ENCODE measurements around the gene TMEM272. TPM values are rescaled to one million over a fixed set of nuclear protein-coding genes. Genes with fewer than 3 reads are reported as not detected.

The TMEM272 gene
- total RNA-seq, 1 experiment from 2014 or later = not detected

DNA sequence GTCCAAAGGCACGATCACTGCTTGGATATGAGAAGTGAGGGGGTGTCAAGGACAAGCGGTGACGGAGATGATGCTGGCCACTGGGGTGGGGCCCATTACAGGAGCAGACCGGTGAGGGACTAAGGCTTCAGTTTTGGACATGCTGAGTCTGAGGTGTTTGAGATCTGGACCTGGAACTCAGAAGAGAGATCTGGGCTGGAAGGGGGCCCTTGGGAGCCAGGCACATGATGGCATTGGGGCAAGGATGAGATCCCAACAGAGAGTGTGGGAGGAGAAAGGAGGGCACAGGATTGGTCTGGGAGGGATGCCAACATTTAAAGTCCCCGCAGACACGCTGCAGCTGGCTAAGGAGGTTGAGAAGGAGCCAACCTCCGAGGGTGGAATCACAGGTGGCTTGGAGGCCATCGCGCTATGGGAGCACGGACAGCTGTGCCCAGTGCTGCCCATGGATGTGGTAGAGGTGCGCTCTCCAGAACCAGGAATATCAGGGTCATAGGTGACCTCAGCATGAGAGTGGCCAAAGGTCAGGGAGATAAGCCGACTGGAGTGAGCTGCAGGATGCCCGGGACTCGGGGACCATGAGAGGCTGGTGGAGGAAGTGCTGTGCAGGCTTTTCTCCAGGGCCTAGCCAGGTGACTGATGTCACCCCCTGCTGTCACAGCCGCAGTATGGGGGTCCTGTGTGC, 62.8 kb downstream of the TMEM272 start:
- DNase-seq (ENCODE audit: low read depth) = no peak

DNA sequence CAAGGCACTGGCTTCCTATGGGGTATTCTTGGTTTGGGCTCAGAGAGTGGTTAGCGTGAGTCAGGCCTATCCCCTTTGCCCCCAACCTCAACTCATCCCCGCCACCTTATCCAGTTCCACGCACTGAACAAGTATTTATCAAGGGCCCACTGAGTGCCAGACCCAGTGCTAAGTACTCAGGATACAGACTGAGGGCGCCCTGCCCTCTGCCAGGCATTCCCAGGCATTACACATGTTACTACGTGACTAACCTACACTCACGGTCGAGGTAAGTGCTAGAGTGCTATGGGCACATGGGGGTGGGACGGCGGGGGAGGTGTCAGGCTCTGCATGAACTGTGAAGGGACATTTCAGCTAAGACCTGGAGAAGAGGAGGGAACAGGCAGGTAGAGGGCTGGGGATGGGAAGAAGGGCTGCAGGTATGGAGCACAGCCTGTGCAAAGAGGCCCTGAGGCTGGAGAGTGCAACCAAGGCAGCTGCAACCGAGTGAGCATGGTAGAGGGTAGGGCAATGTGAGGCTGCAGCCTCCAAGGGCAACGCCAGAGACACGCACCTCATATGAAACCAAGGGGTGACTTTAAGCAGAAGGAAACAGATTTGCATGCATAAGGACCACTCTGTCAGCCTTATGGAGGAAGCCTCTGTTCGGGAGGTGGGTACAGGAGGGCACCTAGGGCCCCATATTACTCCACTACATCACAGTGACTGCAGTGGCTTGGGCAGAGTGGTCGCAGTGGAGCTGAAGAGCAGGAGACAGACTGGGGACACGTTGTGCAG, 63.5 kb downstream of the TMEM272 start:
- DNase-seq (ENCODE audit: low read depth) = no peak

DNA sequence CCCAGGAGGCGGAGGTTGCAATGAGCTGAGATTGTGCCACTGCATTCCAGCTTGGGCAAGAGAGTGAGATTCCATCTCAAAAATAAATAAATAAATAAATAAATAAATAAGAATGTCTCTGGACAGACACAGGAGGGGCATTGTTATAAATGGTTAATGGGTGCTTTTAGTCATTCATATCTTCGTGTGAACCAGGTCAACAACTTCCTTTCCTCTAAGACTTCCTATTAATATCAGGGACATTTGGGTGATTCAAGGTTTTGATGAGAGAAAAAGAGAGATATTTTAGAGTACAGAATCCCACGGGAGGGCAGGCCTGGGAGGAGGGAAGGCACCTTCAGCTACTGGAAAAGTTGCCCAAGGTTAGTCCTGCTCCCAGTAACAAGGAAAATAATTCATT, 64.9 kb downstream of the TMEM272 start:
- no peak for DNase-seq (ENCODE audit: low read depth)

DNA sequence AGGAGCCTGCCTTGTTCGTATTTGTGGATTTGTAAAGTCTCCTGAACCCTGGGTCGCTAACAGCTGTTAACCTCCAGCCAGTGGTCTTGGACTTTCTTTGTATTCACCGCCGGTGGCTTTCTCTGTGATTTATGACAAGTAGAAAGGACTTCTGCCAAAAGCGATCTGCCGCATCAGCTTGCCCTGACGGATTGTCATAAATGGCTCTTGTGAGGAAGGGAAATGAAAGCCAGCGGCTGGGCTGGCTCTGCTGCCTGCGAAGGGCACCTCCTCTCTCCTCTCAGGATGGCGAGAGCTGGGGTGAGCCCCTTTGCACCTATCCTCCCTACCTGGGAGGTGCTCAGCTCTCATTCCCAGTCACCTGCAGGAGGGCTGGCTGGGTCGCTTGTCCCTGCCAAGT, 66.6 kb downstream of the TMEM272 start:
- no peak for DNase-seq (ENCODE audit: low read depth)

DNA sequence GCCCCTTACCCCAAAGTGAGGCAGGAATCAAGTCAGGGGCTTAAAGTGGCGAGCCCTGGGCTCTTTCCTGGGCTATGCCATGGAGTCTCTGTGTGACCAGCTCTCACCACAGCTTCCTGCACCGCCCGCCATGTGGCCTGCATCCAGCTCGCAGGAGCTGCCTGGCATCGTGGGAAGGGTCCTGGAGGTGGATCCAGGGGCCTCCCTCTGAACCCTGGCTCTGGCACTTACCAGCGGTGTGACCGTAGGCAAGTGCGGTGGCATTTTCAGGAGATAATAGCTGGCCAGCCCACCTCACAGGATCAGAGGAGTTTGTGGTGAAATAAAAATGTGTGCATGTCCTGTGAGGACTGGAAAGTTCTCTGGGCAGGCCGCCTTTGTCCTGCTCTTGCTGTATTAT, 67.1 kb downstream of the TMEM272 start:
- DNase-seq (ENCODE audit: low read depth) = no peak

DNA sequence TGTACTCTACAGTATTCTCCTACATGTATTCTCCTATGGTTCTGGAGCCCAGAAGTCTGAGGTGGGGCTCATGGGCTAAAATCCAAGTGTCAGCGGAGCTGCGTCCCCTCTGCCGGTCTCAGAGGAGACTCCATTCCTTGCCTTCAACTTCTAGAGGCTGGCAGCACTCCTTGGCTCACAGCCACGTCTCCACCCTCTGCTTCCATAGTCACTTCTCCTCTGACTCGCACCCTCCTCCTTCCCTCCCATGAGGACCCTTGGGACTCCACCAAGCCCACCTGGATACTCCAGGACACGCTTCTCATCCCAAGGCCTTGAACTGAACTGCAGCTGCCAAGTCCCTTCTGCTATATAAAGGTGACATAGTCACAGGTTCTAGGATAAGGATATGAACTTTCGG, 68.8 kb downstream of the TMEM272 start:
- no peak for DNase-seq (ENCODE audit: low read depth)

DNA sequence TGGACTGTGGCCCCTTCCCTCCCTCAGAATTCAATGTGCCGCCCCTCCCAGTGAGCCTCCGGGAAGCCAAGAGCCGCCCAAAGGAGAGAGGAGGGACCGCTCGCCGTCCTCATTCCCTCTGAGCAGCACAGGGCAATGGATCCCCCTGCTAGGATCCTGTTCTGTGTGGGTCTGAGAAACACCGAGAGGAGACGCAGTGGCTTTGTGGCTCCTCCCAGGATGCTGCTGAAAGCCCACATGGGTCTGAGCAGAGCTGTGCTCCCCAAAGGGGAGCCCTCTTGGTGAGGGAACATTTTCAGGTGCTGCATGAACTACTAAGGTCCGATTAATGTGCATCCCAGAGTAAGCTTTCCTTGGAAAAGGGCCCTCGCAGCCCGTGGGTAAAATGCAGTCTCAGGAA, 71.5 kb downstream of the TMEM272 start:
- no peak for DNase-seq (ENCODE audit: low read depth)

DNA sequence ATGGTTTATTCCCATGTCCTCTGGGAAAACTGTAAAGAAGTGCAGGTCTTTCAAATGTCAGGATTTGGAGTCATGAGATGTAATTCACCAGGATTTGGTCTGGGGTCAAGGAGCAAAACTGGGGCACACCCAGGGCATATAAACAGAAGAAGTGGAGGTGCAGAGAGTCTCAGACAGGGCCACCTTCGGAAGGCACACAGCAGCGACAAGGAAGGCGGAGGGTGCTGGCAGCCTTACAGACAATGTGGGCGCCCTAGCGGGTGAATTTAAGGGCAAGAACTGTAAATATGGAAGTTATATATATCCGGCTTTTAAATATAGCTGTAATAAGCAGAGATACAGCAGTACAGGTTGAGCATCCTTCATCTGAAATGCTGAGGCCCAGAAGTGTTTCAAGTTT, 72.2 kb downstream of the TMEM272 start:
- DNase-seq (ENCODE audit: low read depth) = no peak

DNA sequence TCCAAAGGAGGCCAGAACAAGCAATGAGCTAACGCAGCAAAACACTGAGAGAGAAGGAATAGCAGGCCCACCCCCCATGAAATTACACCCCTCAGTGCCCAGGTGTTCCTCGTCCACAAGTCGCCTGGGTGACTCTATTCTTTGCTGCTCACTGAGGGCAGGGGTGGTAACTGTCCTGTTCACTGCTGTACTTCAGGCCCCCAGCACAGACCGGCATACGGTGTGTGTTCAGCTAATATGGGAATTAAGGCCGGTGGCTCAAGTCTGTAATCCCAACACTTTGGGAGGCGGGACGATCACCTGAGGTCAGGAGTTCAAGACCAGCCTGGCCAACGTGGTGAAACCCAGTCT, 72.9 kb downstream of the TMEM272 start:
- DNase-seq (ENCODE audit: low read depth) = no peak

DNA sequence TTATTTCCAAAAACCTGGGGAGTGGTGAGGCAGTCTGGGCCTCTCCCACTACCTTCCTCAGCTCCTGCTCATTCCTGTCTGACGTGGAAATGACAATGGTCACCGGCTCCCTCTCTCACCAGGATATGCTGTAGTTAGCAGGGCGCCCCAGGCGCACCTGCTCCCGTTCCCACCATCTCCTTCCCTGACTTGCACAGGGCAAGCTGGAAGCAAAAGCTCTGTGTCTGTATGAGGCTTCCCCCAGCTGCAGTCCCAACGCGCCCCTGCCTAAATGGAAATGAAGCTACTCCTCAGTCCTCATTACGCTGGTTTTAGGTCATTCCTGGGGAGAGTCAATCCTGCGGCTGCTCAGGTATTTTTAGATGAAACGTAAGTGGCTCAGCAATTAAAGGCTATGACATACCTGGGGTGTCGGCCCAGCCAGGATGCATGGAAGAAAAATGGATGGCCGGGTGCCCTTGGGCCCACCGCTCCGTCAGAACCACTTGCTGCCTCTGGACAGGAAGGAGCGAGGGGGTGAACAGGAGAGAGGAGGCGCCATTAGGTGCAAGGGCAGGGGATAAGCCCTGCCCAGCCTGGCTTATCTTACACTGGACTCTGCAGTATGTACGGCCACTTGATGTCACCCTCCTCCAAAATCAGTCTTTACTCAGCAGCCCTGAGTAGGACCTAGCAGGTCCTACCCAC, 73.4 kb downstream of the TMEM272 start:
- DNase-seq (ENCODE audit: low read depth) = no peak

DNA sequence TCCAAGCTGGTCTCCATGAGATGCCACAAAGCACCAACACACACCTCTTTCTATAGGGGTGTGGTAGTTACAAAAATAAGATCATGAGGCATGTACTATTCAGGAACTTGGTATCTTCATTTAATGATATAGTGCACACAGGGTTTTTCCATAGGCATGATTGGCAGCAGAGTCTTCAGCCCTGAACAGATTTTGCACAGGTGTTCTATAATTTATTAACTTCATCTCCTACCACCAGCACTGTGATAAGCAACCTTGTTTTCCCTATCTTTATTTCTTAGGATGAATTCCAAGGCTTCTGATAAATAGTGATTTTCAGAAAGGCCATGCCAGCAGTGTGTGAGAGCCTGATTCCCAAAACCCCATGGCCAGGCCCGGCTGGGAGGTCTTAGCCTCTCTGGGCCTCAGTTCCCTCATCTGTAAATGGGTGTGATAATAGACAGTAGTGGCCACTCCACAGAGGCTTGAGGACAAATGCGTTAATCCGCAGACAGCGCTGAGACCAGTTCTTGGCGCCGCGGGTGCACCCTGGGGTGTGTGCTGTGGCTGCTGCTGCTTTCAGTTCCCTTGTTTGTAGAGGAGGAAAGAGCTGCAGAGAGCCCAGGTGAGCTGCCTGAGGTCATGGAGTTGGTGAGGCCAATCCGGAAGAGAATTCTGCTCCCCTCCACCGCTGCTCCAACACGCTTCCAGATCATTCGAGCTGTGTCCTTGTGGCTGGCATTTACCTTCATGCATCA, 74.1 kb downstream of the TMEM272 start:
- no peak for DNase-seq (ENCODE audit: low read depth)

DNA sequence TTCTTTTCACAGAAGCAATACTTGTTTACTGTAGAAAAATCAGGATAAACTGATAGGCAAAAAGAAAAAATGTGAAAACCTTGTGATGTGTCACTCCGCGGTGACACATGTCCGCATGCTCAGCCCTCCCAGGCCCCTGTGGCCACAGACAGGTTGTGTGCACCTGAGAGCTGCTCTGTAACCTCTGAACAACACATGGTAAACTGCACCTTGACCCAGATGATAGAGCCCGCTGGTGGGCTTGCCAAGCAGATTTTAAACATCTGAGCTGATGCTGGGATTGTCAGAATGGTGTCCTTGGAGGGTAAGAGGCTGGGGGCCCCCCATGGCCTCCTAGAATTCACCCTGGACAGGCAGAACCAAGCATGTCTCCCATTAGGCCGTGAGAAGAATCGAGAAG, 74.8 kb downstream of the TMEM272 start:
- no peak for DNase-seq (ENCODE audit: low read depth)

DNA sequence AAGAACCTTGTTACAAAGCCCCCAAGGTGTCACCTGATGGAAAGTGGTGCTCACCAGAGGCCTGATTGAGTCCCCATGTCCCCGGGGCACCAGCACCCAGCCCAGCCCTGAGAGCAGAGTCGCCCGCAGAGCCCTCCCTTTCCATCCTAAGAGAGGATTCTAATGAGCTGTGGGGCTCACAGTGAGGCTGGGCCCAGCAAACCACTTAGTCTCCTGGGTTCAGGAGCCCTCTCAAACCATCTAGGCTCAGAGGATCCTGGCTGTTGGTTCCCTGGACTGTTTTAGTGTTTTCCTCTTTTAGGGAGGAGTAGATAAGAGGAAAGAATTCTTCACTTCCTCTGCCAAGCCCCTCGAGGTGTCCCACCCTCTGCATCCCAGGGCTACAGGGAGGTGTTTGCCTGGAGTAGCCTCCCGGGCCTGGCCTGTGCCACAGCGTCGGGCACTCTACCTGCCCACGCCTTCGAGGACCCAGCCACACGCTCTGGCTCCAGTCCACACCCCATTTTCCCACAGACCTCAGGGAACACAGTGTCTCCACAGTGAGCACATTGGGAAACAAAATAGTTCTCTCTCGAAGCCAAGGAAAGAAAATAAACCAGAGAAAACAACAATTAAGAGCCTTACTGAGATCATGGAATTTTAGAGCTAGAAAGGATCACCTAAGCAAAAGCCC, 75.4 kb downstream of the TMEM272 start:
- peak; percentile 43 for DNase-seq (ENCODE audit: low read depth)

DNA sequence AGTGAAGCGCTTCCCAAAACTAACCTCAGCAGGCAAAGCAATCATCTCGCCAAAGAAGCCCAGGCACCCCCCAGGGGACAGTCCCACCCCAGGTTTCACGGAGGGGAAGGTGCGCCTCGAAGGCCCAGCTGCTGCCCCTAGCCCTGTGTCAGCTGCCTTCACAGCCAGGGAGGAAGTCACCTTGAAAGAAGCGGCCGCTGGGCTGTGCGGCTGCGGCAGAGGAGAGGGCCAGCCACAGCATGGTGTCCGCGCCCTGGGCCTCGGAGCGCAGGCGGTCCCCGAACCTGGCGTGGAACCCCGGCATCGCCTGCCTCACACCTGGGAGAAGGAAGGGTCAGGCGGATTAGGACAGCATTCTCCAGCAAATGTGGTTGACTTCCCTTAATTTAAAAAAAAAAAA, 76.0 kb downstream of the TMEM272 start:
- DNase-seq (ENCODE audit: low read depth) = no peak

DNA sequence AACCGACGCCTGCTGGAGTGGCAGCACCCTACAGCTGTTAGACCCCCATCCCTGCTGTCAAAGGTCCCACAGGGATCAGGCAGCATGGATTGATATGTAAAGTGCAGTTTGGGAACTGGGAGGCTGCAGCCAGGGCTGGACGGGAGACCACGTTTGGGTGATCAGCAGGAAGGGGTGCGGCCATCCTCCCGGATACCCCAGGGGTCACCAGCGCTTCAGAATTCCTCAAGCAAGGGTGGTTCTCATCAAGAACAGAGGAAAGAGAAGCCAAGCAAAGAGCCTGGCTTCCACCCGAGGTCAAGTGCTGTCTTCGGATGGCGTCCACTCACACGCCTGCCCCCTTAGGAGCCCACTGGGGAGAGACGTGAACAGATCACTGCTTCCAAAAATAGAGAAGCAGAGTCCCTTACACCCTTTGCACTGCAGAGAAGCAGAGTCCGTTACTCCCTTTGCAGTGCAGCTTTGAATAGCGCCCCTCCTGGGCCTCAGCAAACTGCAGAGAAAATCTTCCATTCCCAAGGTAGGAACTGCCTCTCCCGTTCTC, 76.5 kb downstream of the TMEM272 start:
- DNase-seq (ENCODE audit: low read depth) = no peak

DNA sequence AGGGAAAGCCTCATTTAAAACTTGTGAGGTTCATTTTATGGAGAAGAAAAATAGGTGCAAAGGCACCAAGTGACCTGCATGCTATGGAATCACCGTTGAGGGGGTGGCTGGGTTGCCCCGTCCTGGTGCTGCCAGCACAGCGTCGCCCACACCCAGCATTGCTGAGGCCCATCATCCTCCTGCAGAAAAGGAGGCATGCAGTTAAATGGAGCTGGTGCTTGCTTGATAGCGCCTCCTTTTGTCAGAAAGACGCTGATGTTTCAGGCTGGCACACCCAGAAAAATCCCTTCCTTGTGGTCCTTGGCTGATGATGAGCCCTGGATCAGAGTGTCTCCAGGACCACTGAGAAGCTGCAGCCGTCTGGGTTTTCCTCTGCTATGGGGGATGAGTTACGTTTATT, 77.9 kb downstream of the TMEM272 start:
- DNase-seq (ENCODE audit: low read depth) = no peak

DNA sequence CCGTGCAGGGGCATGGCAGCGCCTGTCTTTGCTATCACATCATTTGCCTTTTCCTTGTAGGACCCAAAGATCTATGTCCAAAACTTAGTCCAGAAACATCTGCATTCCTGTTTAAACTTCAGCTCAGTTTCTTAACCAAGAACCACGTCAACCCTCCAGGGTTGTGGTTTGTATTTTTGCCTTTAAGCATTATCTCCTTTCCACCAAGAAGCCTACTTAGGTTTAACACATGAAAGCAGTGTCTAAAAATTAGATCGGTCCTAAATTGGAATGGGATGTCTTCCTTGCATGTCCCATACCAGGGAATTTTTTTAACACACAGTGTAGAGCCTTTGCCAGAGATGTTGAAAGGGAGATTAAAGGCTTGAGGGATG, 79.8 kb downstream of the TMEM272 start:
- no peak for DNase-seq (ENCODE audit: low read depth)

DNA sequence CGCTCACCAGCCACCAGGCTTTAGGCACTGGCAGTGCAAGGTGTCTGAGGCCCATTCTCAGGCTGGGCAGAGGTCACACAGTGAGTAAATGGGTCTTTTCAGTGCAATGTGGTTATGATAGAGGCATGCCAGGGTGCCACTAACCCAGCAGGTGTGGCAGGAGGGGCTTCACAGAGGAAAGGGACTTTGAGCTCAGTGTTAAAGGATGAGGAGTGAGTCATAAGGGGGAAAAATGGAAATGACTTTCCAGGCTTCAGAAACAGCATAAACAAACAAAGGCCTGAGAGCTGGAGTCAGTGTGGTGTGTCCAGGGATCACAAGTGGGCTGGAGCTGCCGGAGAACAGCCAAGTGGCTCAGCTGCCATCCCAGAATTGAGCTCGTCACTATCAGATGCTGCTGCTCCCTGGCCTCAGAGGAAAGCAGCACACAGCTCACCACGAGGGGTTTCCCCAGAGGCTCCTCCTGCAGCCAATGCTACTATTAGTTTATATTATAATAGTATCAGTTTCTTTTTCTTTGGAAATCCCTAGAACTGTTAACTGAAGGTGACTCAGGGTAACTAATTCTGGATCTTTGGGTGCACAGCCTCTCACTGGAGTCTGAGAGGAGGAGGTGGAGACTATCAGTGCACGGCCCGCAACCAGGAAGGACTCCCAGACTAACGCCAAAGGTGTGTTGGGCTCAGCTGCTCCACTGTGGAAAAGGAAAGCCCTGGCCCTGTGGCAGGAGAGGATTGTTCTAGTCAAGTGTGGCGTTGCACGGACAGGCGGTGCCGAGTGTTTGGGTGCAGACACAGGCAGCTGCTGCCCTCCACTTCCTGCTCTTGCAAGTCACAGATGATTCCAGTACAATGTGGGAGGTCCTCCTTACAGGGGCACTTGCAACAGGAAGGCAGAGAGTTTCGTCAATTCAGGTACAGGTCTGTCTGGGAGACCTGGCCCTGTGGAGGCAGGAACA, 80.5 kb downstream of the TMEM272 start:
- peak; percentile 93 for DNase-seq (ENCODE audit: low read depth)

DNA sequence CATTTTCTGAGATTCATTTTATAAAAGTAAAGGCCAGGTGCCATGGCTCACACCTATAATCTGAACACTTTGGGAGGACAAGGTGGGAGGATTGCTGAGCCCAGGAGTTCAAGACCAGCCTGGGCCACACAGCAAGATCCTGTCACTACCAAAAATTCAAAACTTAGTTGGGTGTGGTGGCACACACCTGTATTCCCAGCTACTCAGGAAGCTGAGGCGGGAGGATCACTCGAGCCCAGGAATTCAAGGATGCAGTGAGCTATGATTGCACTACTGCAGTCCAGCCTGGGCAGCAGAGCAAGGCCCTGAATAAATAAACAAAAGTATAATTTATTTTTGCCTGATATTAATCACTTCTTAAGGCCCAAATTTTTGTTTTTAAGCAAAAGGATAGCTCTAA, 81.5 kb downstream of the TMEM272 start:
- no peak for DNase-seq (ENCODE audit: low read depth)

Data from LHCN-M2 (cell line).